HepG2 (cell line): ENCODE data around the gene TUT4. TPM values are rescaled to one million over a fixed set of nuclear protein-coding genes. Genes with fewer than 3 reads are reported as not detected.

ENCODE experiments used
- BORCS8-MEF2B ChIP-seq: sonication (generic); formaldehyde crosslinking; IDR thresholded peaks from 2 replicates; pipeline ENCODE4 v1.8.0; 2022; ENCODE audit warnings: mild to moderate bottlenecking, missing genetic modification reagents
- KMT2A ChIP-seq: sonication (generic); formaldehyde crosslinking; IDR thresholded peaks from 2 replicates; pipeline ENCODE4 v1.4.0; 2020; ENCODE audit warnings: missing genetic modification reagents
- NCOA2 ChIP-seq: sonication (generic); formaldehyde crosslinking; IDR thresholded peaks from 2 replicates; pipeline ENCODE4 v1.8.0; 2022; ENCODE audit warnings: inconsistent platforms
- TAF1 ChIP-seq: sonication (generic); formaldehyde crosslinking; IDR thresholded peaks from 2 replicates; pipeline ENCODE4 v1.4.0; 2020; ENCODE audit warnings: missing genetic modification reagents
- TCF7 ChIP-seq: sonication (generic); IDR thresholded peaks from 2 replicates; pipeline ENCODE4 v1.6.1; 2016; ENCODE audit warnings: antibody characterized with exemption, low read depth
- UBTF ChIP-seq: sonication (generic); formaldehyde crosslinking; IDR thresholded peaks from 2 replicates; pipeline ENCODE4 v1.4.0; 2020; ENCODE audit warnings: mild to moderate bottlenecking, missing genetic modification reagents
- ZFX ChIP-seq: sonication (generic); formaldehyde crosslinking; IDR thresholded peaks from 2 replicates; pipeline ENCODE4 v1.4.0; 2020; ENCODE audit warnings: mild to moderate bottlenecking, low read depth, missing genetic modification reagents, moderate library complexity
- ZFY ChIP-seq: sonication (generic); formaldehyde crosslinking; IDR thresholded peaks from 2 replicates; pipeline ENCODE4 v1.4.0; 2020; ENCODE audit warnings: missing genetic modification reagents
- ZNF10 ChIP-seq: sonication (generic); formaldehyde crosslinking; IDR thresholded peaks from 2 replicates; pipeline ENCODE4 v1.4.0; 2020; ENCODE audit warnings: mild to moderate bottlenecking, low read depth, missing genetic modification reagents, borderline replicate concordance
- ZNF276 ChIP-seq: sonication (generic); formaldehyde crosslinking; IDR thresholded peaks from 2 replicates; pipeline ENCODE4 v1.4.0; 2020; ENCODE audit warnings: mild to moderate bottlenecking, low read depth, missing genetic modification reagents
- ZNF549 ChIP-seq: sonication (generic); formaldehyde crosslinking; IDR thresholded peaks from 2 replicates; pipeline ENCODE4 v1.5.0; 2020; ENCODE audit warnings: missing genetic modification reagents
- ZNF777 ChIP-seq: sonication (generic); formaldehyde crosslinking; IDR thresholded peaks from 2 replicates; pipeline ENCODE4 v1.4.0; 2020; ENCODE audit warnings: missing genetic modification reagents
- ZSCAN12 ChIP-seq: sonication (generic); formaldehyde crosslinking; IDR thresholded peaks from 2 replicates; pipeline ENCODE4 v1.9.0; 2021; ENCODE audit warnings: mild to moderate bottlenecking, missing genetic modification reagents
- polyA plus RNA-seq, 8 experiments: library from polyadenylated mRNA; depleted of rRNA in 3 of 8; stranded (reverse) in 7 of 8; unstranded in 1 of 8; fragments of >200 nt; fragmentation: Illumina TruSeq in 4 of 8; extraction: Trizol in 4 of 8; gene quantifications; 2 replicates each; pipeline versions ENCODE4 v1.2.1 to v1.2.3, GENCODE V29; 2011 to 2016; ENCODE audit warnings: low read depth in 4 of 8, missing spikeins in 1 of 8, mixed read lengths in 1 of 8; ENCODE audit not compliant: insufficient read depth in 1 of 8
- total RNA-seq, 5 experiments: library from RNA; depleted of rRNA; stranded (reverse); fragments of >200 nt; fragmentation: Illumina TruSeq; extraction: Trizol; gene quantifications; 2 replicates each; pipeline ENCODE4 v1.2.3, GENCODE V29; 2016; ENCODE audit warnings: low read depth in 1 of 5
- TF ChIP-seq, protein P1 (sequence below): IDR thresholded peaks from 2 replicates; pipeline ENCODE4 v1.6.1; 2012; ENCODE audit warnings: inconsistent platforms

The TUT4 gene
- total and polyA plus RNA-seq, 2 of the 13 experiments (the other 11 are each of a cell fraction or from before 2014, with no cell fraction given), result 44.7 to 53.5 TPM

- peak; percentile 46; the same call in 1 of the 2 replicates for TF ChIP-seq UBTF (CRISPR knock-in tag)
- no peak for TF ChIP-seq NCOA2
- TF ChIP-seq ZNF549, result no peak
- peak; percentile 73; the same call in 1 of the 2 replicates for TF ChIP-seq ZFX (CRISPR knock-in tag)
- TF ChIP-seq ZNF276, result no peak
- no peak for TF ChIP-seq ZSCAN12 (CRISPR knock-in tag)
- TF ChIP-seq TAF1, result 0 out of 2 replicates have a peak, but pooled peaks have one; percentile 34
- no peak for TF ChIP-seq ZNF10
- TF ChIP-seq ZFY (CRISPR knock-in tag), result peak; percentile 76
- TF ChIP-seq KMT2A (CRISPR knock-in tag), result no peak
- 0 out of 2 replicates have a peak, but pooled peaks have one; percentile 28 for TF ChIP-seq ZNF777 (CRISPR knock-in tag)
- TF ChIP-seq, protein P1, sequence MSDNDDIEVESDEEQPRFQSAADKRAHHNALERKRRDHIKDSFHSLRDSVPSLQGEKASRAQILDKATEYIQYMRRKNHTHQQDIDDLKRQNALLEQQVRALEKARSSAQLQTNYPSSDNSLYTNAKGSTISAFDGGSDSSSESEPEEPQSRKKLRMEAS, result peak; percentile 47
- no peak for TF ChIP-seq TCF7
- TF ChIP-seq BORCS8-MEF2B (CRISPR knock-in tag), result 0 out of 2 replicates have a peak, but pooled peaks have one; percentile 48
- TF ChIP-seq, all 625 proteins: peak for 18
These were observed 49.3 kb upstream of the TUT4 start, which contains the start of gene GPX7 (continued) for GRCh38 chr1:52601991-52602855.
